H54 (cell line): ENCODE data around the gene GPR137.
"Not testable (repeated sequence)": the region's sequence is repeated elsewhere in the genome, so short reads cannot be mapped to it uniquely, and the experiment has no call there.

ENCODE experiments used
- DNase-seq: peaks from one replicate; pipeline ENCODE4 v3.0.0; 2011; ENCODE audit warnings: low spot score, mixed read lengths; ENCODE audit not compliant: insufficient read length
- FAIRE-seq: peaks from 3 replicates; lab custom pipeline; 2011; peaks lifted over from hg19 to GRCh38; lab: Jason Lieb, UNC
- POLR2A ChIP-seq: IDR thresholded peaks from 2 replicates; pipeline ENCODE4 v1.6.1; 2011; ENCODE audit warnings: low read depth, mild to moderate bottlenecking, low read length

GPR137 gene

GRCh38 chr11:64245401-64245796, 40.2 kb upstream of the GPR137 start:
- no peak for FAIRE-seq
- 0 out of 2 replicates have a peak, but pooled peaks have one; percentile 7 for TF ChIP-seq POLR2A

GRCh38 chr11:64245797-64246620, 39.6 kb upstream of the GPR137 start:
- FAIRE-seq (no peak), DNase-seq (no peak)
- peak; percentile 94 for TF ChIP-seq POLR2A

More at GRCh38 chr11:64245401-64245796, 40.2 kb upstream of the GPR137 start:
- no peak for DNase-seq

GRCh38 chr11:64246621-64246870, 39.1 kb upstream of the GPR137 start:
- FAIRE-seq, DNase-seq: not testable (repeated sequence)

- no peak for FAIRE-seq
- TF ChIP-seq POLR2A, result no peak; the same call in 1 of the 2 replicates
- DNase-seq, result no peak
Observed at GRCh38 chr11:64246871-64247728, 38.5 kb upstream of the GPR137 start, which contains the start of gene PPP1R14B. Gene PPP1R14B, minus strand, starts transcription at chr11:64246943. Its CDS starts 270 bp downstream, at chr11:64246673.

GRCh38 chr11:64247729-64248531, 37.7 kb upstream of the GPR137 start:
- DNase-seq (no peak), FAIRE-seq (no peak)
- TF ChIP-seq POLR2A, result no peak

GRCh38 chr11:64248578-64248977, 37.1 kb upstream of the GPR137 start:
- no peak for DNase-seq
- FAIRE-seq, result no peak
- TF ChIP-seq POLR2A, result no peak

GRCh38 chr11:64249038-64249437, 36.6 kb upstream of the GPR137 start:
- no peak for FAIRE-seq
- TF ChIP-seq POLR2A, result no peak
- no peak for DNase-seq

- DNase-seq, result no peak
- no peak for FAIRE-seq
- no peak for TF ChIP-seq POLR2A
Observed at GRCh38 chr11:64249563-64250414, 35.9 kb upstream of the GPR137 start.

GRCh38 chr11:64250415-64251015, 35.1 kb upstream of the GPR137 start:
- FAIRE-seq (no peak), DNase-seq (no peak)
- peak; percentile 9; the same call in 1 of the 2 replicates for TF ChIP-seq POLR2A

- no peak for DNase-seq
- TF ChIP-seq POLR2A, result peak; percentile 91
- FAIRE-seq, result no peak
Observed at GRCh38 chr11:64251016-64251752, 34.5 kb upstream of the GPR137 start, which contains the start of gene PLCB3. Gene PLCB3, plus strand, starts transcription at chr11:64251530. Its CDS starts 120 bp downstream, at chr11:64251650.

GRCh38 chr11:64251753-64252002, 34.0 kb upstream of the GPR137 start:
- no peak for TF ChIP-seq POLR2A
- FAIRE-seq, result no peak
- no peak for DNase-seq

GRCh38 chr11:64252003-64252872, 33.4 kb upstream of the GPR137 start:
- peak; percentile 69 for TF ChIP-seq POLR2A
- no peak for FAIRE-seq
- DNase-seq, result peak; percentile 86
